Astrocyte (in vitro differentiated cells and primary cell): ENCODE data around the gene C3.

ENCODE experiments used
- CTCF ChIP-seq: IDR thresholded peaks from 2 replicates; pipeline ENCODE4 v1.5.1; 2011; ENCODE audit warnings: low read depth, mild to moderate bottlenecking, inconsistent platforms, low read length, moderate library complexity; ENCODE audit not compliant: insufficient read depth
- EZH2 ChIP-seq: IDR thresholded peaks from 2 replicates; pipeline ENCODE4 v1.6.1; 2012; ENCODE audit warnings: mild to moderate bottlenecking, low read length, inconsistent platforms; ENCODE audit not compliant: insufficient read depth

- TF ChIP-seq CTCF: no peak
- TF ChIP-seq EZH2: no peak
Observed at GRCh38 chr19:6752256-6753177, 32.1 kb upstream of the C3 start.
